ENCODE measurements around the gene COPB1. TPM values are rescaled to one million over a fixed set of nuclear protein-coding genes. Genes with fewer than 3 reads are reported as not detected.

Gene COPB1
- total RNA-seq, 1 donor from 2014 or later, result 173 TPM

DNA sequence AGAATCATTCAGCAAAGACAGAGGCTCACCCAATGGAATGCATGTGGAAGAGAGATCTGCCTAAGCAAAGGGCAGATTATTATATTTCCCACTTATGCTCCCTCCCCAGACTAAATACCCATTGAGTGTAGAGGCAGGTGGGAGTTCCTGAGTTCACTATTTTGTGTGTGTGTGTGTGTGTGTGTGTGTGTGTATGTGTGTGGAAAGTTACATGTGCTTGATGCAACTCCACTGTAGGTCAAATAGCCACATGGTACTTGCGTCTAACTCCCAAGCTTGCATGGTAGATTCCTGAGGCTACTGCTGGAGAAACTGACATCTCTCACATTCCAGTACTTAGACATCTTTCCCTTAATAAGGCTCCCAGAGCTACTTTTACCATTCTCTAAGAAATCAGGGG lies 3.4 kb upstream of the COPB1 start:
- DNase-seq, result no peak

DNA sequence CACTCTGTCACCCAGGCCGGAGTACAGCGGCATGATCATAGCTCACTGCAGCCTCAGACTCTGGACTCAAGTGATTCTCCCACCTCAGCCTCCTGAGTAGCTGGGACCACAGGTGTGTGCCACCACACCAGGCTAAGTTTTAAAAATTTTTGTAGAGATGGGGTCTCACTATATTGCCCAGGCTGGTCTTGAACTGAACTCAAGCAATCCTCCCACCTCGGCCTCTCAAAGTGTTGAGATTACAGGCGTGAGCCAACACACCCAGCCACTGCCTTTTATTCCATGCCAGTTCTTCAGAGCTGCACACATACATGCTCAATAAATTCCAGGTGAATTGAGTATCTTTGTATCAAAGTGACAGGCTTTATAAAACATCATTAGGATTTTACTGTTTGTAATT lies 2.4 kb upstream of the COPB1 start:
- DNase-seq, result no peak

DNA sequence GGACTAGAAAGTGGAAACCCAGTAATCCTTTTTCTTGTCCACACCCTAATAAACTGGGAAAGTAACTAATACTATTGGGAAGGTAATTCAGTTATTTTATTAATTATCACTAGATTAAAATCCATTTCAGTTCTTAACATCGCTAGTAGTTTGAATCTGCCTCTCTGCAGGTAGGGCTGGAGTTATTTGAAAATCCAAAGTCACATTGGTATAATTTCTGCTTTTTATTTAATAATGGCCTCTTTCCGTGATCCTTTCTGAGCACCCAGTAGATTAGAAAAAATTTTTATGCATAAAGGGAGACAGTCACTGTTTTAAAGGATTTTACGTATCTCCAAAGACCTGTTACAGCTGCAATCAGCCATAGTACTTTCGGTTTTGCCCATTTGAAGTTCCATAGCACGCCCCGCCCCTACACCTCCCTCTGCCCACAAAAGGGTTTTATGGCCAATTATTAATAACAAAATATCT lies 605 bp upstream of the COPB1 start:
- peak; percentile 73 for DNase-seq

GRCh38 chr11:14499178-14499559 lies 442 bp downstream of the COPB1 start:
- peak; percentile 58 for DNase-seq

- DNase-seq, result no peak
These were observed 18.9 kb downstream of the COPB1 start for GRCh38 chr11:14480716-14481115.

- DNase-seq, result no peak
These were observed 28.5 kb downstream of the COPB1 start for GRCh38 chr11:14471127-14471526.

DNA sequence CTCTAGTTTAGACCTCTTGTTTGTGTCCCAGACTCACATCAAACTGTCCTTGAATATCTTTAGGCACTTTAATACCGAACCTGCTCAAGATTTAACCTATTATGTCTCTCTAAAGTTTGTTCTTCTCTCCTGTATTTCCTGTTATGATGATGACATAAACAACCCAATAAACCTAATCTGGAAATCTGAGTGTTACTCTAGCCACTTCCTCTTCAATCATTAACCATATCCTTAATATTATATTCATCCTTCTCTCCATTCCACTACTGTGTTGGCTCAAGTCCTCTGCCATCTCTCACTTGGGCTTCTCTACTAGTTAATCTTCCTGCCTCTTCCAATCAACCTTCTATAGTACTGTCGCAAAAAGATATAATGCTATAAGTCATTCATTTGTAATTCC lies 36.0 kb downstream of the COPB1 start:
- DNase-seq, result no peak

- no peak for DNase-seq
These were observed 39.5 kb downstream of the COPB1 start for GRCh38 chr11:14460147-14460546.

DNA sequence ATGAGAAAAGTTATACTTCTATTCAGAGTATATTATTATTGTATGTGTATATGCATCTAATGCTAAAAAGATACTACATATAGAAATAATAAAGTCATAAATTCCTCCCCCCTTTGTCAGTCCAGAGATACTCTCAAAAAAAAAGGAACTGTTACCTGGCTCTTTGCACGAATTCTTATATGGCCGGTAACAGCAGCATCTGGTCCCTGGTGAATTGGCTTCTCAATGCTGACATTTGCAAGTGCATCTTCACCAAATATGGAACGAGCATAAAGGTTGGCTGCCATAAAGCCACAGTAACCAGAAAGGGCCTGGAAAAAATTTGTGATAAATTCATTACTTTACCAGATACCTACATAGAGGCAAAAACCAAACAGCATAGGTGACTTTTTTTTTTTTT lies 41.2 kb downstream of the COPB1 start:
- no peak for DNase-seq

- no peak for DNase-seq
These were observed 43.8 kb downstream of the COPB1 start for GRCh38 chr11:14455648-14456430.

DNA sequence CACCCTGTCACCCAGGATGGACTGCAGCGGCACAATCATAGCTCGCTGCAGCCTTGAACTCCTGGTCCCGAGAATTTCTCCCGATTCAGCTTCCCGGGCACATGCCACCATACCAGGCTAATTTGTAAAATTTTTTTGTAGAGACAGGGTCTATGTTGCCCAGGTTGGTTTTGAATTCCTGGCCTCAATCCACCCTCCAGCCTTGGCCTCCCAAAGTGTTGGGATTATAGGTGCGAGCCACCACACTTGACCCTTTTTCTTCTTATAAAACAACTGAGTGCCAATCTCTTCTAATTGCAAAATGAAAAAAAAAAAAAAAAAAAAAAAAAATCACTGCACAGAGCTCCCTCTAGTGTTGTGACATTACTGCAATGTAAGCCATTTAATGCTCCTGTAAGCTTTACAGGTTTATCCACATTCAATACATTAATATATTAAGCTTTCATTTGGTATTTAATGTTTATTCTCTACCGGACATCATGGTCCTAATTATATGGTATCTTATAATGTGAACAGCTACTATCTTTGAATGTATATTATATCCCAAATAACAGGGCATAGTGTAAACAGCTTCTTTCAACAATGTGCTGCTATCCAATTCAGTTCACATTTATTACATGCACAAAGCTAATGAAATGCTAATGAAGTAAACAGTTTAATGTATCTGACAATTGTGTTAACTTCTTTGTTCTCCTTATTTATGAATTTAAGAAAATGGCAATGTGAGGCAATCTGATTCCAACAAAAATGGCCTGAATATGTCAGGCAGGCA lies 44.6 kb downstream of the COPB1 start:
- DNase-seq, result peak; percentile 56

- no peak for DNase-seq
These were observed 47.8 kb downstream of the COPB1 start for GRCh38 chr11:14451825-14452224.

- DNase-seq, result no peak
These were observed 50.3 kb downstream of the COPB1 start for GRCh38 chr11:14449302-14449714.

- DNase-seq, result no peak
These were observed 51.4 kb downstream of the COPB1 start for GRCh38 chr11:14448240-14448639.

- no peak for DNase-seq
These were observed 52.9 kb downstream of the COPB1 start for GRCh38 chr11:14446701-14447169.

DNA sequence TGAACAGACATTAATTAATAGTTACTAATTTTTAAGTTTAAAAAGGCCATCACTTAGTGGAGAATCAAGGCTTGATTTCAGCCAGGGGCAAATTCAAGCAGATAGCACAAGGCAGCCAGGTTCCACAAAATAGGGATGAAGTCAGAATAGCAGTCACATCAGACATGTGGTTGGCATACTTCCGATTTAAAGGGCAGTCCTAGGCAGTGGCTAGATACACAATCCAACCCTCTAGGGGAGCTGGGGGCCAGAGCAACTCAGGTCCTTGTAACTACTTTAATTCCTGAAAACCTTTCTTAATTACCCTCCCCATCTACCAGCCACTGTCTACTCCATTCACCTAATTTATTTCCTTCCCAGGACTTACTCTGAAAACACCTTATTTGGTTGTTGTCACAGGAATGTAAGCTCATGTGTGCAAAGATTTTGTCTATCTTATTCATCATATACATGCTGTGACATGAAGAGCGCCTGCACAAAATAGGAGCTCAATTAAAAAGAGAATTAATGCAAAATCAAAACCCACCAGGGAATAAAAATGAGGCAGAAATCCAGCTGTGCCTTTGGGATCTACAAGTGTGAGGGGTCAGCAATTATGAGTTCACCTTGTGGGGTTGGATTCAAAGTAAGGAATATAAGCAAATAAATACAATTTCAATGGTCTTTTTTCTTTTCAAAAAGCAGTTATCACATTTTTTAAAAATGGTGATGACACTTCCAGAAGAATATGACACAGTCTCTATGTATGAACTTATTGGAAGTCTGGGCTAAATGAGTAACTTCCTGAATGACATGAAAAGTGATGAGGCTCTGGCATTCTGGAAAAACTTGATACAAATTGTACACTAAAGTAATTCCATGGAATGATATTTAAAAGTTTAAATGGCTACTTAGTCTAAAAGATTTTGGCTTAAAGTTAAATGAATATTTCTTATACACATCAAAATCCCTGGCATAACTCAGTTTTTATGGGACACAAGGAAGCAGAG lies 53.8 kb downstream of the COPB1 start:
- no peak for DNase-seq

DNA sequence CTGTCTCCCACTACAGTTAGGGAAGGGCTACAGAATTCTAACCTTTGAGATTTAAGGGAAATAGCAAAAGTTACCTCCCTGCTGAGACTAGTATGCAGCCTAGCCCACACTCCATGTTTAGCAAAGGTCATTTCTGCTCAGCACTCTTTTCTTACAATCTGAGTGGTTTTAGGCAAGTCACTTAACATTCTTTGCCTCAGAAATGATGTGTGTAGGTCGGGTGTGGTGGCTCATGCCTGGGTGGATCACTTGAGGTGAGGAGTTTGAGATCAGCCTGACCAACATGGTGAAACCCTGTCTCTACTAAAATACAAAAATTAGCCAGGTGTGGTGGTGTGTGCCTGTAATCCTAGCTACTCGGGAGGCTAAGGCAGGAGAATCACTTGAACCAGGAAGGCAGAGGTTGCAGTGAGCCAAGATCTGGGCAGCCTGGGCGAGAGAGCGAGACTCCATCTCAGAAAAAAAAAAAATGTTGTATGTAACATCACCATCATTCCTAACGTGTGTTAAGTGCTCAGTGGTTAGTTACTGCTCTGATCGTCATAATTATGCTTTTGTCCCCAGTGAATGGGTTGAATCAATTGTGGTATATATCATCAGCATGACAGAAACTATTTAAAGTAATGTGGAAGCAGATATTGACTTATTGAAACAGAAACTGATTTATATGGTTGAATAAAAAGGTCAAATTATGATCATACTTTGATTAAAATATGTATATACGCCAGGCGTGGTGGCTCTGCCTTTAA lies 55.0 kb downstream of the COPB1 start:
- DNase-seq, result no peak

GRCh38 chr11:14443638-14444037 lies 56.0 kb downstream of the COPB1 start:
- DNase-seq, result peak; percentile 23

- DNase-seq, result no peak
These were observed 63.7 kb downstream of the COPB1 start for GRCh38 chr11:14435717-14436512.

DNA sequence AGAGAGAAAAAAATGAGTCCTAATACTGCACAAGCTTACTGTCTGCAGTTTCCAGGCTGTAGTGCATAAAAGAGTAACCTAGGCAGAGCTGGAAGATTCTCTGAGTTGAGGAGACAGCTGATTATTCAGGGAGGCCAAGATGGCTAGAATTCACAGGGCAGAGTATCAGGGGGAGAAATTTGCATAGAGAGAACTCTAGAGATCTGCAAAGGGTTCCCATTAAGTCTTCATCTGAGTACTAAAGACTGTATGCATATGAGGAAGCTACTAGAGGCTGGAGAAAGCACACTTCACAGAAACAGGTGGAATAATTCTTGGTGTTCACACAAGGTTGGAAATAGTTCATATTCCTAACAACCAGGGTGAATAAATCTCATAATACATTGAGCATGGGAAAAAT lies 74.0 kb downstream of the COPB1 start:
- DNase-seq, result no peak

- no peak for DNase-seq
These were observed 75.5 kb downstream of the COPB1 start for GRCh38 chr11:14424096-14424495.
